H9 (cell line): ENCODE results near the gene CD200. TPM values are rescaled to one million over a fixed set of nuclear protein-coding genes. Genes with fewer than 3 reads are reported as not detected.

Experiments used
- DNase-seq: peaks from one replicate; pipeline ENCODE4 v3.0.0-alpha.2; 2017
- H2AFZ ChIP-seq: one replicate; pipeline ENCODE4 v1.6.1; 2013; ENCODE audit warnings: mild to moderate bottlenecking, low read length, control low read depth, moderate library complexity
- H2AK5ac ChIP-seq: 2 replicates; pipeline ENCODE4 v1.6.1; 2013; ENCODE audit warnings: low read length, control low read depth, mixed read lengths; ENCODE audit not compliant: insufficient read length
- H2BK120ac ChIP-seq: one replicate; pipeline ENCODE4 v1.6.1; 2013; ENCODE audit warnings: low read depth, mild to moderate bottlenecking, low read length, control low read depth, inconsistent platforms; ENCODE audit not compliant: poor library complexity, severe bottlenecking
- H2BK12ac ChIP-seq: 2 replicates; pipeline ENCODE4 v1.6.1; 2013; ENCODE audit warnings: low read length, control low read depth, mixed read lengths, low read depth; ENCODE audit not compliant: insufficient read length
- H2BK15ac ChIP-seq: 2 replicates; pipeline ENCODE4 v1.6.1; 2013; ENCODE audit warnings: low read depth, low read length, control low read depth
- H2BK20ac ChIP-seq: one replicate; pipeline ENCODE4 v1.6.1; 2013; ENCODE audit warnings: low read depth, mild to moderate bottlenecking, low read length, control low read depth, inconsistent platforms; ENCODE audit not compliant: poor library complexity, severe bottlenecking
- H2BK5ac ChIP-seq: 2 replicates; pipeline ENCODE4 v1.6.1; 2013; ENCODE audit warnings: low read length, control low read depth, mixed read lengths; ENCODE audit not compliant: insufficient read length
- H3K14ac ChIP-seq: 2 replicates; pipeline ENCODE4 v1.6.1; 2013; ENCODE audit warnings: low read length, control low read depth; ENCODE audit not compliant: insufficient read depth
- H3K18ac ChIP-seq: 2 replicates; pipeline ENCODE4 v1.6.1; 2013; ENCODE audit warnings: low read depth, mild to moderate bottlenecking, mixed read lengths, low read length, control low read depth; ENCODE audit not compliant: insufficient read length
- H3K23ac ChIP-seq: 2 replicates; pipeline ENCODE4 v1.6.1; 2013; ENCODE audit warnings: low read length, control low read depth, mixed read lengths, low read depth; ENCODE audit not compliant: insufficient read length
- H3K23me2 ChIP-seq: 2 replicates; pipeline ENCODE4 v1.6.1; 2013; ENCODE audit warnings: low read depth, mild to moderate bottlenecking, mixed read lengths, low read length, control low read depth; ENCODE audit not compliant: insufficient read length, poor library complexity, severe bottlenecking
- H3K27ac ChIP-seq: 2 replicates; pipeline ENCODE4 v1.5.1; 2013; ENCODE audit warnings: low read length, control low read depth, mixed read lengths, low read depth; ENCODE audit not compliant: insufficient read length
- H3K27me3 ChIP-seq: 2 replicates; pipeline ENCODE4 v1.6.1; 2013; ENCODE audit warnings: low read length, control low read depth, inconsistent platforms; ENCODE audit not compliant: insufficient read depth
- H3K4ac ChIP-seq: 2 replicates; pipeline ENCODE4 v1.6.1; 2013; ENCODE audit warnings: low read depth, mild to moderate bottlenecking, control low read depth, inconsistent platforms, low read length, moderate library complexity
- H3K4me1 ChIP-seq: 2 replicates; pipeline ENCODE4 v1.6.1; 2013; ENCODE audit warnings: low read length, control low read depth, inconsistent platforms; ENCODE audit not compliant: insufficient read depth
- H3K4me2 ChIP-seq: 2 replicates; pipeline ENCODE4 v1.6.1; 2013; ENCODE audit warnings: low read length, control low read depth, mixed read lengths; ENCODE audit not compliant: insufficient read length, insufficient read depth
- H3K56ac ChIP-seq: 2 replicates; pipeline ENCODE4 v1.6.1; 2013; ENCODE audit warnings: low read depth, mild to moderate bottlenecking, mixed read lengths, low read length, control low read depth; ENCODE audit not compliant: insufficient read length
- H3K79me1 ChIP-seq: 2 replicates; pipeline ENCODE4 v1.6.1; 2013; ENCODE audit warnings: low read depth, mild to moderate bottlenecking, moderate library complexity, low read length, control low read depth, inconsistent platforms; ENCODE audit not compliant: insufficient read depth, poor library complexity, severe bottlenecking
- H3K79me2 ChIP-seq: 2 replicates; pipeline ENCODE4 v1.6.1; 2013; ENCODE audit warnings: low read length, control low read depth, inconsistent platforms; ENCODE audit not compliant: insufficient read depth
- H3K9ac ChIP-seq: 2 replicates; pipeline ENCODE4 v1.6.1; 2013; ENCODE audit warnings: low read length, control low read depth, mixed read lengths; ENCODE audit not compliant: insufficient read length; ENCODE audit errors: extremely low read depth
- H3K9me3 ChIP-seq: one replicate; pipeline ENCODE4 v1.6.1; 2013; ENCODE audit warnings: low read depth, low read length, inconsistent platforms; ENCODE audit not compliant: control insufficient read depth
- H3T11ph ChIP-seq: one replicate; pipeline ENCODE4 v1.6.1; 2013; ENCODE audit warnings: mild to moderate bottlenecking, low read length, control low read depth, inconsistent platforms
- H4K20me1 ChIP-seq: one replicate; pipeline ENCODE4 v1.6.1; 2013; ENCODE audit not compliant: control insufficient read depth, insufficient read length, insufficient read depth
- H4K5ac ChIP-seq: 2 replicates; pipeline ENCODE4 v1.6.1; 2013; ENCODE audit warnings: low read depth, mild to moderate bottlenecking, mixed read lengths, low read length, control low read depth; ENCODE audit not compliant: insufficient read length
- H4K8ac ChIP-seq: replicated peaks from 2 replicates; pipeline ENCODE4 v1.6.1; 2013; ENCODE audit warnings: low read length, control low read depth, mixed read lengths, low read depth; ENCODE audit not compliant: insufficient read length
- H4K91ac ChIP-seq: 2 replicates; pipeline ENCODE4 v1.6.1; 2013; ENCODE audit warnings: low read depth, mild to moderate bottlenecking, moderate library complexity, mixed read lengths, low read length, control low read depth; ENCODE audit not compliant: insufficient read length
- H3K27ac Mint-ChIP-seq, 3 experiments: 2 replicates in 2 of 3; 3 replicates in 1 of 3; pipeline ENCODE4 v1.8.0; 2020 to 2021; ENCODE audit warnings: mixed read lengths in 3 of 3, mild to moderate bottlenecking in 1 of 3, moderate library complexity in 1 of 3
- H3K27me3 Mint-ChIP-seq: 2 replicates; pipeline ENCODE4 v1.8.0; 2021; ENCODE audit warnings: low read depth, mild to moderate bottlenecking, moderate library complexity, mixed read lengths
- H3K36me3 Mint-ChIP-seq, 3 experiments: 2 replicates in 2 of 3; 3 replicates in 1 of 3; pipeline ENCODE4 v1.8.0; 2020 to 2021; ENCODE audit warnings: low read depth in 3 of 3, mixed read lengths in 3 of 3; ENCODE audit not compliant: insufficient read depth in 1 of 3
- H3K4me1 Mint-ChIP-seq, 2 experiments: 2 replicates each; pipeline ENCODE4 v1.8.0; 2020; ENCODE audit warnings: mixed read lengths in 2 of 2
- H3K4me3 Mint-ChIP-seq, 2 experiments: 2 replicates in 1 of 2; 3 replicates in 1 of 2; pipeline ENCODE4 v1.8.0; 2020 to 2021; ENCODE audit warnings: mild to moderate bottlenecking in 2 of 2, mixed read lengths in 2 of 2, moderate library complexity in 1 of 2
- H3K9me3 Mint-ChIP-seq, 2 experiments: 2 replicates in 1 of 2; 3 replicates in 1 of 2; pipeline ENCODE4 v1.8.0; 2020; ENCODE audit warnings: mild to moderate bottlenecking in 2 of 2, mixed read lengths in 2 of 2, moderate library complexity in 1 of 2
- CTCF ChIP-seq: fragments of 200-600 bp; sonication (generic); conservative IDR thresholded peaks from 3 replicates; pipeline ENCODE4 v1.8.0; 2021; ENCODE audit warnings: antibody characterized with exemption, mild to moderate bottlenecking
- WGBS: extraction: QIAGEN DNeasy Blood & Tissue Kit; methylation state at CpG from one replicate; pipeline ENCODE4 v1.1.7; 2013; ENCODE audit warnings: missing lambda C conversion rate, low lambda C conversion rate, mixed read lengths; ENCODE audit not compliant: insufficient read length; ENCODE audit errors: extremely low coverage; 5-methylcytosine and 5-hydroxymethylcytosine counted together
- total RNA-seq: library from RNA; stranded (reverse); gene quantifications from 2 replicates; pipeline ENCODE4 v1.2.1, GENCODE V29; 2021

The CD200 gene
- total RNA-seq, 1 experiment from 2014 or later = 51.6 TPM

DNA sequence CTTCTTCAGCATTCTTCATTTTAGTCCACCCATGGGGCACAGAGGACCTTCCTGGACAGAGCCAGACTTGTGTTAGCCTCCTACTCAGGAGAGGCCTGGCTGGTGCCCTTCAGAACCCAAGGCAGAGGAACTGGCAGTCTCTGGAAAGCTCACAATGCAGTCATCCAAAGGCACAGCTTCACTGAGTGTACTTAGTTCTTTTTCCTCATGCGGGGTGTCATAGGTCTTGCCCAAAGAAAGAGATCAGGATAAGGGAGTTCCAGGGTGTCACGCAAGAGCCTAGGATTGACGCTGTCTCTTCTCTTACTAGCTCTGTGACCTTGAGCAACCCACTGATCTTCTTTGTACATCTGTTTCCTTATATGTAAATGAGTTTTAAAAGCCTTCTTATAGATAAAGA is 58.7 kb downstream of the CD200 start:
- Histone ChIP-seq H3K4me1 (peaks cover 4% of the 10 kb centered on the region; the same call in 1 of the 2 replicates), H4K20me1 (no peaks in the 10 kb centered on the region), H3K4ac (no peak overlapping the region), H3K79me1 (no peaks in the 10 kb centered on the region), H3K9me3 (peaks cover 10% of the 10 kb centered on the region), H3T11ph (no peak overlapping the region), H3K9ac (no peak overlapping the region), H4K8ac (no peak overlapping the region), H3K18ac (peak overlapping the region; percentile 7), H2BK15ac (no peak overlapping the region), H3K27ac (peak overlapping the region; percentile 75), H2BK20ac (no peak overlapping the region), H3K4me2 (no peak overlapping the region), H4K5ac (no peak overlapping the region), H3K27me3 (no peaks in the 10 kb centered on the region), H2AFZ (no peak overlapping the region), H3K56ac (no peak overlapping the region), H2BK12ac (peak overlapping the region; percentile 97), H3K14ac (no peak overlapping the region), H2AK5ac (no peak overlapping the region), H3K23me2 (no peaks in the 10 kb centered on the region), H2BK5ac (peak overlapping the region; percentile 44), H4K91ac (no peak overlapping the region), H3K23ac (no peak overlapping the region), H3K79me2 (no peaks in the 10 kb centered on the region), H2BK120ac (no peak overlapping the region)
- Mint-ChIP-seq H3K4me3 (no peak overlapping the region), H3K36me3 (peaks cover 12 to 19% (median 18%) of the 10 kb centered on the region in 3 experiments), H3K27ac (peak overlapping the region; percentile 95 to 98 (median 96)), H3K27me3 (no peaks in the 10 kb centered on the region), H3K9me3 (peaks cover 16 to 17% of the 10 kb centered on the region in 2 experiments), H3K4me1 (peaks cover 36 to 41% of the 10 kb centered on the region in 2 experiments)
- TF ChIP-seq CTCF = no peak
- no peak for DNase-seq
- no CpG with 5 or more reads among the region's 3 CpGs for WGBS
